GM19240 (cell line): ENCODE measurements around the gene DGKD.

ENCODE experiments used
- DNase-seq: peaks from one replicate; pipeline ENCODE4 v3.0.0; 2011; ENCODE audit warnings: low spot score; ENCODE audit not compliant: insufficient read length

The DGKD gene

GRCh38 chr2:233495503-233496496, 141.5 kb downstream of the DGKD start:
- DNase-seq, result no peak

DNA sequence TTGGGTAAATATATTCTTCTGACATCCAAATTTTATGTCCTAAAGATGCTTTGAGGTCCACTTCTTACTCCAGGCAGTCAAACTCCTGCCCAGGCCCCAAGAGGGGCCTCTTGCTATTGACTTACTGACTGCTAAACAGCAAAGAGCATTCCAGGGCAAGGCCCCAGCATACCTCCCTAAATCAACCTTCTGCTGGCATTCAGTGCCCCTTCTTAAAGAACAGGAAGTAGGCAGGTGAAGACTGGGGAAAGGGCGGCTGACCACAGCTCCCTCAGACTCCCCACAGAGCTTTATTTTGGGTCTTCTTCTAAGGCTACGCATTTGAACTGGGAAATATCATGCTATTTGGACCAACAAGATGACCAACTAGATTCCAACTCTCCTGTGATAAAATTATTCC, 143.4 kb downstream of the DGKD start:
- no peak for DNase-seq

GRCh38 chr2:233498126-233498525, 143.8 kb downstream of the DGKD start:
- no peak for DNase-seq

GRCh38 chr2:233499928-233500327, 145.6 kb downstream of the DGKD start:
- DNase-seq, result no peak

GRCh38 chr2:233501198-233502076, 147.1 kb downstream of the DGKD start:
- no peak for DNase-seq

DNA sequence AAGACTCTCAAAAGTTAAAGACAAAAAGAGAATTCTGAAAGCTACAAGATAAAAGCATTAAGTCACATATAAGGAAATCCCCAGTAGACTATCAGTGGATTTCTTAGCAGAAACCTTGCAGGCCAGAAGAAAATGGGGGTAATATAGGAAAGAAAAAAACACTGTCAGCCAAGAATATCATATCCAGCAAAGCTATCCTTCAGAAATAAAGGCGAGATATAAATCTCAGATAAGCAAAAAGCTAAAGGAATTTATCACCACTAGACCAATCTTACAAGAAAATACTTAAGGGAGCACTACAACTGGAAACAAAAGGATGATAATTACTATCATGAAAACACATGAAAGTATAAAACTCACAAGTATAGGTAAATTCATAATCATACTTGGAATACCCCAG, 149.2 kb downstream of the DGKD start:
- DNase-seq, result no peak

- no peak for DNase-seq
Measured at GRCh38 chr2:233503947-233504637, 149.8 kb downstream of the DGKD start.

- no peak for DNase-seq
Measured at GRCh38 chr2:233513953-233514655, 159.8 kb downstream of the DGKD start.

DNA sequence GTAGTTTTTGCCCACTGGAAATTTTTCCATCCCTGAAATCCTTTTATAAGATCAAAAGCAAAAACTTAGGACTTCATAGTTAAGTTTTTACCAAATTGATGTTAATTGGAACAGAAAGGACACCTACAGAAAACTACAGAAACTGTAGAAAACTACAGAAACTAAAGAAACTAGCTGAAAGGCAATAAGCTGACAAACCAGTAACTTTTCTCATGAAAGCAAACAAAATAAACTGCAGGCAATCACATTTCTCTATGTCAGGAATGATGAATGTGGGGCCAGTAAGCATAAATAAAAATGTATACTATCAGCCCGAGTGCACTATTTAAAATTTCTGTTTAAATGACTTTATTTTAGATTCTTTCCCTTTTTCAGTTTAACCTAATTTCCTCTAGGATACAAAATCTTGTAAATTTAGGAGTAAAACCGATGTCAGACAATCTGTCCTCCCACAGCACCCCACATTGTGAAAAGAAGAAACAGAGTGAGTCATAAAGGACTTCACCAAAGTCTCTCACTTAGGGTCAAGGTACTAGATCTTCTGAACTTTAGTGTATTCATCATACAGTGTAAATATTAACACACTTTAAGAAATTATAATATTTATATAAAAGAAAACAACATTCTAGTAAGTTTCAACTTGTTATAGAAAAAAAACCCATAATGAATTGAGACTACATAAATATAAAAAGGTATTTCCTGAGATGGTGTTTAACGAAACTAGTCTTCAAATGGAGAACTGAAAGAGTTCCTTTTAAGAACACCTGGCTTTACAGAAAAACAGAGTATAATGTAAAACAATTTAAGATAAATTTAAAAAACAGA, 165.7 kb downstream of the DGKD start:
- DNase-seq, result no peak
